GM23338 (cell line): Measurements from ENCODE around the gene CA12. TPM values are rescaled to one million over a fixed set of nuclear protein-coding genes. Genes with fewer than 3 reads are reported as not detected.

Source experiments
- ATAC-seq: fragments of 200-7000 bp; cut with Tn5 transposase; 3 replicates; pipeline ENCODE4 v1.9.1; 2020
- DNase-seq: peaks from one replicate; pipeline ENCODE4 v3.0.0-alpha.2; 2015; ENCODE audit warnings: low spot score
- H2AFZ ChIP-seq: fragments of 200-600 bp; sonication (generic); 2 replicates; pipeline ENCODE4 v1.8.0; 2016; ENCODE audit warnings: antibody characterized with exemption, mild to moderate bottlenecking, moderate library complexity
- H3F3A ChIP-seq: fragments of 200-600 bp; sonication (generic); replicated peaks from 2 replicates; pipeline ENCODE4 v1.8.0; 2017; ENCODE audit warnings: antibody characterized with exemption, mixed run types, low read depth
- H3K27ac ChIP-seq: fragments of 200-600 bp; sonication (generic); 2 replicates; pipeline ENCODE4 v1.6.1; 2016; ENCODE audit warnings: low read depth
- H3K27me3 ChIP-seq: fragments of 200-600 bp; sonication (generic); 2 replicates; pipeline ENCODE4 v1.8.0; 2016; ENCODE audit warnings: mild to moderate bottlenecking, mixed run types, moderate library complexity; ENCODE audit not compliant: insufficient read depth
- H3K36me3 ChIP-seq: fragments of 200-600 bp; sonication (generic); 2 replicates; pipeline ENCODE4 v1.8.0; 2016; ENCODE audit warnings: mild to moderate bottlenecking; ENCODE audit not compliant: insufficient read depth
- H3K4me1 ChIP-seq: fragments of 200-600 bp; sonication (generic); 2 replicates; pipeline ENCODE4 v1.8.0; 2016; ENCODE audit warnings: mild to moderate bottlenecking, moderate library complexity; ENCODE audit not compliant: insufficient read depth
- H3K4me2 ChIP-seq: fragments of 200-600 bp; sonication (generic); 2 replicates; pipeline ENCODE4 v1.7.1; 2017; ENCODE audit warnings: mixed run types
- H3K4me3 ChIP-seq: fragments of 200-600 bp; sonication (generic); 2 replicates; pipeline ENCODE4 v1.6.1; 2016; ENCODE audit warnings: mixed run types
- H3K79me2 ChIP-seq: fragments of 200-600 bp; sonication (generic); replicated peaks from 2 replicates; pipeline ENCODE4 v1.8.0; 2017; ENCODE audit warnings: mild to moderate bottlenecking; ENCODE audit not compliant: insufficient read depth
- H3K9me2 ChIP-seq: fragments of 200-600 bp; sonication (generic); 2 replicates; pipeline ENCODE4 v1.8.0; 2017; ENCODE audit not compliant: insufficient read depth
- H4K20me1 ChIP-seq: fragments of 200-600 bp; sonication (generic); replicated peaks from 2 replicates; pipeline ENCODE4 v1.8.0; 2017; ENCODE audit warnings: mild to moderate bottlenecking; ENCODE audit not compliant: insufficient read depth
- H3K27ac Mint-ChIP-seq: 2 replicates; pipeline ENCODE4 v1.8.0; 2020; ENCODE audit warnings: inconsistent platforms, mild to moderate bottlenecking, moderate library complexity, mixed read lengths
- H3K27me3 Mint-ChIP-seq: 3 replicates; pipeline ENCODE4 v1.8.0; 2022; ENCODE audit warnings: low read depth, mild to moderate bottlenecking, moderate library complexity, mixed read lengths, inconsistent platforms; ENCODE audit not compliant: insufficient read depth, poor library complexity
- H3K36me3 Mint-ChIP-seq: 3 replicates; pipeline ENCODE4 v1.8.0; 2021; ENCODE audit warnings: low read depth, mild to moderate bottlenecking, inconsistent platforms, moderate library complexity, mixed read lengths
- H3K4me1 Mint-ChIP-seq: 3 replicates; pipeline ENCODE4 v1.8.0; 2020; ENCODE audit warnings: mild to moderate bottlenecking, inconsistent platforms, mixed read lengths
- H3K4me3 Mint-ChIP-seq: 3 replicates; pipeline ENCODE4 v1.8.0; 2021; ENCODE audit warnings: moderate library complexity, mild to moderate bottlenecking, inconsistent platforms, mixed read lengths
- H3K9me3 Mint-ChIP-seq: 3 replicates; pipeline ENCODE4 v1.8.0; 2020; ENCODE audit warnings: moderate library complexity, mild to moderate bottlenecking, inconsistent platforms, mixed read lengths
- CREB1 ChIP-seq: fragments of 250-450 bp; sonication (Bioruptor Pico); IDR thresholded peaks from 2 replicates; pipeline ENCODE4 v1.5.0; 2020; ENCODE audit warnings: low read depth, mild to moderate bottlenecking, moderate library complexity
- CTCF ChIP-seq, 2 experiments: fragments of 200-600 bp in 1 of 2; sonication (generic) in 1 of 2; conservative IDR thresholded peaks; 2 replicates each; pipeline versions ENCODE4 v1.5.1 to v1.6.1; 2016 to 2017; ENCODE audit warnings: antibody characterized with exemption in 2 of 2, low read depth in 2 of 2, mild to moderate bottlenecking in 2 of 2, moderate library complexity in 1 of 2
- ETS1 ChIP-seq: IDR thresholded peaks from 2 replicates; pipeline ENCODE4 v1.6.1; 2016; ENCODE audit warnings: antibody characterized with exemption
- EZH2 ChIP-seq: fragments of 200-600 bp; sonication (generic); IDR thresholded peaks from one replicate; pipeline ENCODE4 v1.8.0; 2017; ENCODE audit warnings: antibody characterized with exemption, mild to moderate bottlenecking, low read depth; ENCODE audit not compliant: unreplicated experiment
- EZH2phosphoT487 ChIP-seq: fragments of 200-600 bp; sonication (generic); IDR thresholded peaks from one replicate; pipeline ENCODE4 v1.8.1; 2018; ENCODE audit warnings: antibody characterized with exemption; ENCODE audit not compliant: unreplicated experiment
- JUNB ChIP-seq: IDR thresholded peaks from one replicate; pipeline ENCODE4 v1.6.1; 2016; ENCODE audit warnings: antibody characterized with exemption; ENCODE audit not compliant: unreplicated experiment
- NANOG ChIP-seq: IDR thresholded peaks from 2 replicates; pipeline ENCODE4 v1.6.1; 2016; ENCODE audit warnings: antibody characterized with exemption, borderline replicate concordance
- POLR2AphosphoS5 ChIP-seq: IDR thresholded peaks from 2 replicates; pipeline ENCODE4 v1.6.1; 2016; ENCODE audit warnings: antibody characterized with exemption, low read depth
- REST ChIP-seq: IDR thresholded peaks from one replicate; pipeline ENCODE4 v1.6.1; 2018; ENCODE audit warnings: antibody characterized with exemption; ENCODE audit not compliant: unreplicated experiment
- STAT1 ChIP-seq: IDR thresholded peaks from one replicate; pipeline ENCODE4 v1.6.1; 2016; ENCODE audit warnings: antibody characterized with exemption; ENCODE audit not compliant: unreplicated experiment
- ZNF114 ChIP-seq: fragments of 250-450 bp; sonication (Bioruptor Pico); IDR thresholded peaks from 2 replicates; pipeline ENCODE4 v1.5.0; 2020; ENCODE audit warnings: mild to moderate bottlenecking, moderate library complexity
- ZNF331 ChIP-seq: fragments of 250-450 bp; sonication (Bioruptor Pico); IDR thresholded peaks from 2 replicates; pipeline ENCODE4 v1.5.0; 2020; ENCODE audit warnings: low read depth, mild to moderate bottlenecking, moderate library complexity
- ZNF462 ChIP-seq: fragments of 250-450 bp; sonication (Bioruptor Pico); IDR thresholded peaks from 2 replicates; pipeline ENCODE4 v1.5.0; 2020; ENCODE audit warnings: mild to moderate bottlenecking, moderate library complexity
- polyA plus RNA-seq: library from polyadenylated mRNA; unstranded; fragments of >200 nt; fragmentation: Nextera tagmentation; extraction: Ambion mirVana; gene quantifications from 2 replicates; pipeline ENCODE4 v1.2.1, GENCODE V29; 2016
- total RNA-seq: library from RNA; depleted of rRNA; stranded (reverse); fragments of >200 nt; shearing (Covaris generic); gene quantifications from 2 replicates; pipeline ENCODE4 v1.2.3, GENCODE V29; 2014

The CA12 gene
- total and polyA plus RNA-seq, 2 experiments from 2014 or later = 2.9 to 5.2 TPM

- H3K9me3 Mint-ChIP-seq = no peaks in the 10 kb centered on the region
- Histone ChIP-seq H3K9me2 (no peaks in the 10 kb centered on the region), H3K4me3 (no peak overlapping the region), H4K20me1 (no peaks in the 10 kb centered on the region), H3K79me2 (no peaks in the 10 kb centered on the region), H3F3A (no peaks in the 10 kb centered on the region), H3K27me3 (no peaks in the 10 kb centered on the region), H3K36me3 (no peaks in the 10 kb centered on the region), H2AFZ (no peak overlapping the region), H3K4me1 (no peaks in the 10 kb centered on the region), H3K27ac (no peak overlapping the region), H3K4me2 (no peak overlapping the region)
- no peak overlapping the region for H3K27ac Mint-ChIP-seq
- peaks cover 6% of the 10 kb centered on the region; the same call in 1 of the 3 replicates for H3K4me1 Mint-ChIP-seq
- peaks cover 3% of the 10 kb centered on the region for H3K27me3 Mint-ChIP-seq
- no peak for TF ChIP-seq REST
- TF ChIP-seq ZNF331 (CRISPR knock-in tag) = no peak
- TF ChIP-seq ZNF114 (CRISPR knock-in tag) = no peak
- no peak for TF ChIP-seq CTCF (conservative IDR thresholded peaks at IDR 0.05; ENCODE audit: low read depth in 2 of 2)
- no peak for TF ChIP-seq ZNF462 (CRISPR knock-in tag)
- no peak for TF ChIP-seq EZH2
- TF ChIP-seq ETS1 = no peak
- no peak for TF ChIP-seq STAT1
- TF ChIP-seq CREB1 = no peak
- TF ChIP-seq POLR2AphosphoS5 = no peak
- TF ChIP-seq NANOG = no peak
- no peak for TF ChIP-seq JUNB
- TF ChIP-seq EZH2phosphoT487 = no peak
- DNase-seq (no peak), ATAC-seq (no peak)
- H3K4me3 Mint-ChIP-seq = no peak overlapping the region
- peaks cover 4% of the 10 kb centered on the region for H3K36me3 Mint-ChIP-seq
Measured at GRCh38 chr15:63288342-63288741, 93.3 kb downstream of the CA12 start.
